Astrocyte (in vitro differentiated cells and primary cell): ENCODE measurements around the gene TMEM9.

Experiments
- EZH2 ChIP-seq: IDR thresholded peaks from 2 replicates; pipeline ENCODE4 v1.6.1; 2012; ENCODE audit warnings: mild to moderate bottlenecking, low read length, inconsistent platforms; ENCODE audit not compliant: insufficient read depth
- TF ChIP-seq, protein P1 (sequence below): IDR thresholded peaks from 2 replicates; pipeline ENCODE4 v1.5.1; 2011; ENCODE audit warnings: low read depth, mild to moderate bottlenecking, inconsistent platforms, low read length, moderate library complexity; ENCODE audit not compliant: insufficient read depth

DNA sequence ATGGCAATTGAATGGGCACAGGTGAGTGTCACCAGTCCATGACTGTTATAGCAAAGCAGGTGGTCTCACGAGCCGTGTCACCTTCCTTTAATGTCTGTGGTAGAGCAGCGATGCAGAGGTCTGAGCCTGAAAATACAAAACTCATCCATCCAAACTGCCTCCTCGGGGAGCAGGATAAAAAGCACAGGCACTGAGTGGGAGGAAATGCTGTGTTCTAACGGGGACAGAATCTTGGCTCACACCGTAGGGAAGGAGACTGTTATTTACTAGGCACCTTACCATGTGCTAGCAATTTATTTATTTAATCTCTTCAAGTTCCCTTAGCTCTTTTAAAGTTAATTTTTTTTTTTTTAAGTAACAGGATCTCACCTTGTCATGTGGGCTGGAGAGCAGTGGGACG lies 28.5 kb downstream of the TMEM9 start:
- TF ChIP-seq, protein P1, sequence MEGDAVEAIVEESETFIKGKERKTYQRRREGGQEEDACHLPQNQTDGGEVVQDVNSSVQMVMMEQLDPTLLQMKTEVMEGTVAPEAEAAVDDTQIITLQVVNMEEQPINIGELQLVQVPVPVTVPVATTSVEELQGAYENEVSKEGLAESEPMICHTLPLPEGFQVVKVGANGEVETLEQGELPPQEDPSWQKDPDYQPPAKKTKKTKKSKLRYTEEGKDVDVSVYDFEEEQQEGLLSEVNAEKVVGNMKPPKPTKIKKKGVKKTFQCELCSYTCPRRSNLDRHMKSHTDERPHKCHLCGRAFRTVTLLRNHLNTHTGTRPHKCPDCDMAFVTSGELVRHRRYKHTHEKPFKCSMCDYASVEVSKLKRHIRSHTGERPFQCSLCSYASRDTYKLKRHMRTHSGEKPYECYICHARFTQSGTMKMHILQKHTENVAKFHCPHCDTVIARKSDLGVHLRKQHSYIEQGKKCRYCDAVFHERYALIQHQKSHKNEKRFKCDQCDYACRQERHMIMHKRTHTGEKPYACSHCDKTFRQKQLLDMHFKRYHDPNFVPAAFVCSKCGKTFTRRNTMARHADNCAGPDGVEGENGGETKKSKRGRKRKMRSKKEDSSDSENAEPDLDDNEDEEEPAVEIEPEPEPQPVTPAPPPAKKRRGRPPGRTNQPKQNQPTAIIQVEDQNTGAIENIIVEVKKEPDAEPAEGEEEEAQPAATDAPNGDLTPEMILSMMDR: no peak
- TF ChIP-seq EZH2: no peak
